Subcutaneous abdominal adipose tissue (tissue), 5 donors: ENCODE data around the gene DIPK1B.

Experiments
- H3K27ac ChIP-seq: one replicate; pipeline ENCODE4 v1.7.0; 2013; ENCODE audit warnings: low read depth, mild to moderate bottlenecking, inconsistent platforms, low read length, moderate library complexity
- H3K27me3 ChIP-seq, 5 donors: one replicate each; pipeline ENCODE4 v1.7.0; 2013; ENCODE audit warnings: low read length in 5 of 5, inconsistent platforms in 1 of 5; ENCODE audit not compliant: control insufficient read depth in 5 of 5, insufficient read depth in 4 of 5
- H3K36me3 ChIP-seq, 5 donors: one replicate each; pipeline ENCODE4 v1.7.0; 2013; ENCODE audit warnings: low read length in 5 of 5; ENCODE audit not compliant: control insufficient read depth in 5 of 5, insufficient read depth in 5 of 5
- H3K4me1 ChIP-seq, 5 donors: one replicate each; pipeline ENCODE4 v1.7.0; 2013; ENCODE audit warnings: low read length in 5 of 5, mild to moderate bottlenecking in 3 of 5, moderate library complexity in 1 of 5; ENCODE audit not compliant: control insufficient read depth in 5 of 5, insufficient read depth in 5 of 5
- H3K4me3 ChIP-seq, 5 donors: one replicate each; pipeline ENCODE4 v1.7.0; 2013; ENCODE audit warnings: low read length in 5 of 5, low read depth in 1 of 5
- H3K9ac ChIP-seq, 5 donors: one replicate each; pipeline ENCODE4 v1.7.0; 2013; ENCODE audit warnings: low read length in 5 of 5, mild to moderate bottlenecking in 4 of 5, moderate library complexity in 3 of 5
- H3K9me3 ChIP-seq, 5 donors: one replicate each; pipeline ENCODE4 v1.7.0; 2013; ENCODE audit warnings: low read length in 5 of 5; ENCODE audit not compliant: control insufficient read depth in 5 of 5
- donor health status: healthy.
- donor health status: healthy.
- donor health status: healthy.
- donor health status: healthy.
- donor health status: healthy.

DIPK1B gene

GRCh38 chr9:136719195-136719880 lies 7.0 kb downstream of the DIPK1B start:
- H3K4me3 ChIP-seq, result no peak overlapping the region
- no peaks in the 10 kb centered on the region for H3K9me3 ChIP-seq
- H3K27me3 ChIP-seq, result peaks cover 0 to 5% (median 0%) of the 10 kb centered on the region in 5 donors
- peaks cover 1 to 71% (median 58%) of the 10 kb centered on the region in 5 donors for H3K4me1 ChIP-seq
- peak overlapping the region; percentile 67 for H3K27ac ChIP-seq
- no peak overlapping the region for H3K9ac ChIP-seq
- H3K36me3 ChIP-seq, result peaks cover 0 to 35% (median 30%) of the 10 kb centered on the region in 5 donors

GRCh38 chr9:136720251-136720897 lies 8.0 kb downstream of the DIPK1B start:
- Histone ChIP-seq H3K36me3 (peaks cover 0 to 44% (median 38%) of the 10 kb centered on the region in 5 donors), H3K4me3 (peak overlapping the region in 1 of 5 donors; percentile 14), H3K9ac (no peak overlapping the region), H3K27ac (peak overlapping the region; percentile 67), H3K4me1 (peaks cover 1 to 61% (median 55%) of the 10 kb centered on the region in 5 donors), H3K27me3 (no peaks in the 10 kb centered on the region), H3K9me3 (no peaks in the 10 kb centered on the region)

- Histone ChIP-seq H3K27me3 (no peaks in the 10 kb centered on the region), H3K36me3 (peaks cover 0 to 49% (median 43%) of the 10 kb centered on the region in 5 donors), H3K4me1 (peaks cover 4 to 63% (median 60%) of the 10 kb centered on the region in 5 donors), H3K9me3 (no peaks in the 10 kb centered on the region), H3K9ac (peak overlapping the region in 1 of 5 donors; percentile 47), H3K27ac (peak overlapping the region; percentile 67), H3K4me3 (no peak overlapping the region)
Measured at GRCh38 chr9:136720898-136721338, 8.5 kb downstream of the DIPK1B start.

- no peak overlapping the region for H3K9ac ChIP-seq
- peak overlapping the region; percentile 67 for H3K27ac ChIP-seq
- H3K27me3 ChIP-seq, result no peaks in the 10 kb centered on the region
- H3K4me1 ChIP-seq, result peaks cover 9 to 66% (median 63%) of the 10 kb centered on the region in 5 donors
- H3K9me3 ChIP-seq, result no peaks in the 10 kb centered on the region
- peaks cover 0 to 55% (median 47%) of the 10 kb centered on the region in 5 donors for H3K36me3 ChIP-seq
- H3K4me3 ChIP-seq, result peak overlapping the region in 1 of 5 donors; percentile 9
Measured at GRCh38 chr9:136721339-136722092, 9.1 kb downstream of the DIPK1B start.

GRCh38 chr9:136722093-136722968 lies 10.0 kb downstream of the DIPK1B start:
- peaks cover 0 to 59% (median 48%) of the 10 kb centered on the region in 5 donors for H3K36me3 ChIP-seq
- H3K27me3 ChIP-seq, result no peaks in the 10 kb centered on the region
- peaks cover 13 to 74% (median 71%) of the 10 kb centered on the region in 5 donors for H3K4me1 ChIP-seq
- H3K27ac ChIP-seq, result peak overlapping the region; percentile 67
- H3K4me3 ChIP-seq, result no peak overlapping the region
- H3K9ac ChIP-seq, result no peak overlapping the region
- H3K9me3 ChIP-seq, result no peaks in the 10 kb centered on the region

- no peaks in the 10 kb centered on the region for H3K27me3 ChIP-seq
- H3K4me3 ChIP-seq, result no peak overlapping the region
- H3K36me3 ChIP-seq, result peaks cover 0 to 59% (median 48%) of the 10 kb centered on the region in 5 donors
- no peak overlapping the region for H3K27ac ChIP-seq
- H3K4me1 ChIP-seq, result peaks cover 13 to 78% (median 76%) of the 10 kb centered on the region in 5 donors
- H3K9me3 ChIP-seq, result no peaks in the 10 kb centered on the region
- no peak overlapping the region for H3K9ac ChIP-seq
Measured at GRCh38 chr9:136722969-136723356, 10.6 kb downstream of the DIPK1B start.

GRCh38 chr9:136723362-136723976 lies 11.1 kb downstream of the DIPK1B start:
- H3K4me1 ChIP-seq, result peaks cover 13 to 81% (median 76%) of the 10 kb centered on the region in 5 donors
- H3K36me3 ChIP-seq, result peaks cover 0 to 59% (median 48%) of the 10 kb centered on the region in 5 donors
- no peak overlapping the region for H3K27ac ChIP-seq
- no peaks in the 10 kb centered on the region for H3K27me3 ChIP-seq
- H3K9me3 ChIP-seq, result no peaks in the 10 kb centered on the region
- H3K4me3 ChIP-seq, result no peak overlapping the region
- H3K9ac ChIP-seq, result no peak overlapping the region

GRCh38 chr9:136723989-136724388 lies 11.6 kb downstream of the DIPK1B start:
- no peak overlapping the region for H3K4me3 ChIP-seq
- H3K27me3 ChIP-seq, result no peaks in the 10 kb centered on the region
- no peaks in the 10 kb centered on the region for H3K9me3 ChIP-seq
- no peak overlapping the region for H3K27ac ChIP-seq
- peaks cover 0 to 59% (median 48%) of the 10 kb centered on the region in 5 donors for H3K36me3 ChIP-seq
- H3K9ac ChIP-seq, result no peak overlapping the region
- peaks cover 13 to 86% (median 77%) of the 10 kb centered on the region in 5 donors for H3K4me1 ChIP-seq

- H3K4me3 ChIP-seq, result no peak overlapping the region
- H3K9ac ChIP-seq, result no peak overlapping the region
- no peak overlapping the region for H3K27ac ChIP-seq
- H3K4me1 ChIP-seq, result peaks cover 11 to 85% (median 76%) of the 10 kb centered on the region in 5 donors
- H3K36me3 ChIP-seq, result peaks cover 0 to 59% (median 48%) of the 10 kb centered on the region in 5 donors
- H3K9me3 ChIP-seq, result no peaks in the 10 kb centered on the region
- no peaks in the 10 kb centered on the region for H3K27me3 ChIP-seq
Measured at GRCh38 chr9:136724772-136725171, 12.4 kb downstream of the DIPK1B start.
